ENCODE results near the gene RLN2.
"Not testable (repeated sequence)": the region's sequence is repeated elsewhere in the genome, so short reads cannot be mapped to it uniquely, and the experiment has no call there.

Gene RLN2, protein sequence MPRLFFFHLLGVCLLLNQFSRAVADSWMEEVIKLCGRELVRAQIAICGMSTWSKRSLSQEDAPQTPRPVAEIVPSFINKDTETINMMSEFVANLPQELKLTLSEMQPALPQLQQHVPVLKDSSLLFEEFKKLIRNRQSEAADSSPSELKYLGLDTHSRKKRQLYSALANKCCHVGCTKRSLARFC

DNA sequence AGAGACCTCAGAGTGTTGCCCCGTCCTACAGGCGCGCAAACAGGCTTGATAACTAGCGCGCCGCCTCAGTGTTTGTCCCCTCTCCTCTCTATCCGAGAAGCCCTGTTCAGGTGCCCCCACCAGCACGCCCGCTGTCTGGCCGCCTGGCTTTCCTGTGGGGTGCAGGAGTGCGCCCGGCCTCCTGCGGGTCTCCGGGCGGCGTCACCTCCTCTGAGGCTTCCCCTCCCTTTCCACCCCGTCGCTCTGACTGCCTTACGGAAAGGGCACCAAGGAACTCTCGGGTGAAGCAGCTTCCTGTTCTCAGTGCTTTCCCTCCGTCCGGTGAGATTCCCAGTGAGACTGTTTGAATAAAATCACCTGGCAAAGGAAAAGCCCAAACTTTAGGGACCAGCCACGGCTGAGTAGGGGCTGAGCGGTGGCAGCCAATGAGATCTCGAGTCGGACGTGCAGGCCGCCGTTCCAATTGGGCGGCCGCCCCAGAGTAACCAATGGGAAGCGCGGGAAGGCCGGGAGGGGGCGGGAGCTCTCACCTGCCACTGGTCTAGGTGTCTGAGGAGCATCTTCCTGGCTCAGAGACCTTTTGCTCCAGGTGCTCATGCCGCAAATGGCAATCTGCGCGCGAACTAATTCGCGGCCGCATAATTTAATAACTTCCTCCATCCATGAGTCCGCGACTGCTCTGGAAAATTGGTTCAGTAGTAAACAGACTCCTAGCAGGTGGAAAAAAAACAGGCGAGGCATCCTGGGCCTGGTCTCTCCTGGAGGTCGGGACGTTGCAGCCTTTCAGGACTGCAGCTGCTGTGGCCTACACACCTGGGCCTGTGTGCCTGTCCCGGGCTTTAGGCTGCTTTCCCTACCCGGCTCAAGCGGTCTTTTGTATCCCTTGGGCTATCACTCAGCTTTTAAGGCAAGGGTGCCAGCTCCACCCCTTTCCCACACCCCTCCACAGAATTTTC lies at the start of gene RLN2:
RLN2 (minus strand) TSS at position 877 of the 956 bp plus-strand sequence; CDS start at position 741, 136 bp downstream.
- in situ Hi-C loops (cut with MboI; ENCODE audit: low sequenced_read_pairs): not testable (repeated sequence)

DNA sequence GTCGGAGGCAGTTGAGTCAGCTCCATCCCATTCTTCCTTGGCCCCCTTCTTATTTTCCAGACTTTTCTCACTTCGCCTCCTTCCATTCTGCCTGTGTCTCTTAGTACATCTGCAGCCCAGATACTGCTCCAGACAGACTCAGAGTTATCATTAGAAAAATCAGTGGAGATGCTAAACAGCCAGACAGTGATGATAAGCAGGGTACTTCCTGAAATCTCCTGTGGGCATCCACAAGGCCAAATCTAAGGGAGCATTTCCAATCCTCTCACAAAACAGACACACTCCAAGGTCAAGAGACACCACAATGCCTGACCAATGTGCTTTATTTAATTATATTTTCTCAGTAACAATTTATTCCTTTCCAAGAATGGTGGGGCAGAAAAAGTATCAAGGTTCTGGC lies 49.7 kb upstream of the RLN2 start:
- in situ Hi-C loops (cut with MboI; ENCODE audit: low sequenced_read_pairs): no loop called here

DNA sequence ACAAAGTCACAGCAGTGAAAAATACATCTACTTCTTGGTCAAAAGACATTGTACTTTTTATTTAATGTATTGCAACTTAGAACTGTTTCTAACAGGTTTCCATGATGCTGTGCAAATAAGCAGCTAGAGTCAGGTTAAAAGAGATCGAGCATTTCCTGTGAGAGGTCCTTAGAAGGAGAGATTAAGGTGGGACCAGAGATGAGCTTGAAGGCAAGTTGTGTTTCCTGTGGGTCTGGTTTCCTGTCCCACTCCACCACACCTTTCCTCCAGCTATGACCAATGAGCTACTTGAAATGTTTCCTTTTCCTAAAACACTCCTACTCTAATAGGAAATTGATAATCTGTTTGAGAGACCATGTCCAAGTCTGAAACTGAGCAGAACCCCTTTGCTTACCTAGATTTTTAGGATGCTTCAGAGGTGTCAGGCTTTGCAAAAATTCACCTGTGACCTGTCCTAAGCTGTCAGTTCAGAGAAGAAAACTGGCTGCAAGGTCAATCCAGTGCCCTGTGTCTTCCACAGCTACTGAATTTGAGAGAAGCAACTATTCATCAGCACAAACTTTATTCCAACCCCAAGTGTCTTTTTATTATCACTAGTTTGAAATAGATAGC lies 48.2 kb upstream of the RLN2 start:
- in situ Hi-C loops (cut with MboI; ENCODE audit: low sequenced_read_pairs): no loop called here

DNA sequence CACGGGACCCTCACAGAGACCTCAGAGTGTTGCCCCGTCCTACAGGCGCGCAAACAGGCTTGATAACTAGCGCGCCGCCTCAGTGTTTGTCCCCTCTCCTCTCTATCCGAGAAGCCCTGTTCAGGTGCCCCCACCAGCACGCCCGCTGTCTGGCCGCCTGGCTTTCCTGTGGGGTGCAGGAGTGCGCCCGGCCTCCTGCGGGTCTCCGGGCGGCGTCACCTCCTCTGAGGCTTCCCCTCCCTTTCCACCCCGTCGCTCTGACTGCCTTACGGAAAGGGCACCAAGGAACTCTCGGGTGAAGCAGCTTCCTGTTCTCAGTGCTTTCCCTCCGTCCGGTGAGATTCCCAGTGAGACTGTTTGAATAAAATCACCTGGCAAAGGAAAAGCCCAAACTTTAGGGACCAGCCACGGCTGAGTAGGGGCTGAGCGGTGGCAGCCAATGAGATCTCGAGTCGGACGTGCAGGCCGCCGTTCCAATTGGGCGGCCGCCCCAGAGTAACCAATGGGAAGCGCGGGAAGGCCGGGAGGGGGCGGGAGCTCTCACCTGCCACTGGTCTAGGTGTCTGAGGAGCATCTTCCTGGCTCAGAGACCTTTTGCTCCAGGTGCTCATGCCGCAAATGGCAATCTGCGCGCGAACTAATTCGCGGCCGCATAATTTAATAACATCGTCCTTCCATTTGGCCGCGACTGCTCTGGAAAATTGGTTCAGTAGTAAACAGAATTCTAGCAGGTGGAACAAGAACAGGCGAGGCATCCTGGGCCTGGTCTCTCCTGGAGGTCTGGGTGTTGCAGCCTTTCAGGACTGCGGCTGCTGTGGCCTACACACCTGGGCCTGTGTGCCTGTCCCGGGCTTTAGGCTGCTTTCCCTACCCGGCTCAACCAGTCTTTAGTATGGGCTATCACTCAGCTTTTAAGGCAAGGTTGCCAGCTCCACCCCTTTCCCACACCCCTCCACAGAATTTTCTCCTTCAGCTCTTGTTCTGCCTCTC lies 34.8 kb upstream of the RLN2 start, which contains the start of gene RLN1:
RLN1 (minus strand) TSS at position 885 of the 990 bp plus-strand sequence; CDS start at position 755, 130 bp downstream.
- in situ Hi-C loops (cut with MboI; ENCODE audit: low sequenced_read_pairs): not testable (repeated sequence)

DNA sequence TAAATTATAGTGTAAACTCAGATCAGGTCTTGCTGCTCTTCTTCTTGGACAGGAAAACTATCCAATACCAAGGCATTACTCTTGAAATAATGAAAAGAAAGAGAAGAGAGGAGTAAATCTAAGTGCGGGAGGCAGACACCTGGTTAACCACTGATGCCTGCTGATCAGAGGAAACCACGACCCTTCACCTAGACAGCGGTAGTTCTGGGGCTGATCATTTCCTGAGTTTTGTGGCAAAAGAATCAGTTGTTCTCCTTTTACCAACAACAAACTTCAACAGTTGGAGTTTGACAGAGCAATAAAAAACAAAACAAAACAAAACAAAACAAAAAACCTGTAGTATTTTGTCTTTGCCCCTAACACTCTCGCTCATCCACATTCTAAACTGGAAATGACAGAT lies 32.2 kb upstream of the RLN2 start:
- in situ Hi-C loops (cut with MboI; ENCODE audit: low sequenced_read_pairs): no loop called here

DNA sequence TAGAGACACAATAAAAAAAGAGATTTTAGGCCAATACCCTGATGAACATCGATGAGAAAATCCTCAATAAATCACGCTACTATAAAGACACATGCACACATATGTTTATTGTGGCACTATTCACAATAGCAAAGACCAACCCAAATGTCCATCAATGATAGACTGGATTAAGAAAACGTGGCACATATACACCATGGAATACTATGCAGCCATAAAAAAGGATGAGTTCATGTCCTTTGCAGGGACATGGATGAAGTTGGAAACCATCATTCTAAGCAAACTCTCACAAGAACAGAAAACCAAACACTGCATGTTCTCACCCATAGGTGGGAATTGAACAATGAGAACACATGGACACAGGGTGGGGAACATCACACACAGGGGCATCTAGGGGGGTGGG lies 26.8 kb upstream of the RLN2 start:
- in situ Hi-C loops (cut with MboI; ENCODE audit: low sequenced_read_pairs): not testable (repeated sequence)

DNA sequence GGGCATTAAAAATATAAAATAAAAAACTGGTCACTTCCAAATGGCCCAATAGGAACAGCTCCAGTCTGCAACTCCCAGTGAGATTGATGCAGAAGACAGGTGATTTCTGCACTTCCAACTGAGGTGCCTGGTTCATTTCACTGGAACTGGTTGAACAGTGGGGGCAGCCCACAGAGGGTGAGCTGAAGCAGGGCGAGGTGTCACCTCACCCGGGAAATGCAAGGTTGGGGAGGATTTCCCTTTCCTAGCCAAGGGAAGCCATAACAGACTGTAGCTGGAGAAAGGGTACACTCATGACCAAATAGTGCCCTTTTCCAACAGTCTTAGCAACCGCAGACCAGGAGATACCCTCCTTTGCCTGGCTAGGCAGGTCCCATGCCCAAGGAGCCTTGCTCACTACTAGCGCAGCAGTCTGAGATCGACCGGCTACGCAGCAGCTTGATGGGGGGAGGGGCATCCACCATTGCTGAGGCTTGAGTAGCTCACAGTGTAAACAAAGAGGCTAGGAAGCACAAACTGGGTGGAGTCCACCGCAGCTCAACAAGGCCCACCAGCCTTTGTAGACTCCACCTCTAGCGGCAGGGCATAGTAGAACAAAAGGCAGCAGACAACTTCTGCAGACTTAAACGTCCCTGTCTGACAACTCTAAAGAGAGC lies 22.5 kb upstream of the RLN2 start:
- in situ Hi-C loops (cut with MboI; ENCODE audit: low sequenced_read_pairs): no loop called here

DNA sequence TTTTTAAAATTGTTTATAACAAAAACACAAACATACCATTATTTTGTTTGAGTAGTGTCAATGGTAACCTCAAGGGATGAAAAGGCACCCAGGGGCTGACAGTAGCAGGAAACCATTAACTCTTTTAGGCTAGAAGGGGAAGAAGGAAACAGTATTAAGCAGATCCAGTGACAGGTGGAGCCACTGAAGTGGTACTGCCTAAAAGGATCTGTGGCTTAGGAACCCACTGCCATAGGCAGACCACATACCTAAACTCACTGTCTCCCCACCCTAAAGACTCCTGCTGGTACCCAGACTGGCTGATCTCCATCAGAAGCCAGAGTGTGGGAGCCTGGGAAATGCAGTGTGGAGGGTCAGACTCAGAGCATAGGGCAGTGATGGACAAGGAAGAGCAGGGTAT lies 21.7 kb upstream of the RLN2 start:
- in situ Hi-C loops (cut with MboI; ENCODE audit: low sequenced_read_pairs): no loop called here

DNA sequence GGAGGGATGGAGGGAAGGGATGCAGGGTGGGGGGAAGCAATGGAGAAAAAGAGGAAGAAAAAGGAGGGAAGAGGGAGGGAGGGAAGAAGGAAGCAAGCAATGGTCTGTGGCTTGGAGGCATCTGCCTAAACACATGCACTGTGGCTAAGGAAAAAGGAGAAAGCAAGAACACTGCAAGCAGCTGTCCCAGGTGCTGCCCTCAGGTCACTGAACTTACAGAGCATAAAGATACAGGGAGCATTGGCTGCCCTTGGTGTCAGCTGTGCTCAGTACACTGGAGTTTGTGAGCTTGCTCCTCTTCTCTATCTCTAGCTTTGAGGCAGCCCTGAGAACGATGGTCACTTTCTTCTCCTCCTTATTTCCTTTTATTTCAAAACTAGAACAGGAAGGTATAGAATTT lies 17.1 kb upstream of the RLN2 start:
- in situ Hi-C loops (cut with MboI; ENCODE audit: low sequenced_read_pairs): not testable (repeated sequence)

DNA sequence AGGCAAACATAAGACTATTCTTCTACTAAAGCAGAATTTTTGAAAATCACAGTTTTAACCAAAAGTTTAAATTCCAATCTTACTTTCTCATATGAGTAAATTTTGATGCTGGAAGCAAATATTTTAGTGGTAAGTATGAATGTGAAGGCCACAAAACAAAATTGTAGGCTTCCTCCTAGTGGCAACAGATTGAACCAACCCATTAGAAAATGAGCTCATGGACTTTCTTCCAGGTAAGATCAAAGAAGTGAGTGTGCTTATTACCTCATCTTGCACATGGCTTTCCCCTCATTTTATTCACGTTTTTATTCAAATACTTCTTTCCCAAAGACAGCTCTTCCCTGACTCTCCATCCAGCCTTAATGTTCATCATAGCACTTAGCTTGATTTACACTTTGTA lies 16.5 kb upstream of the RLN2 start:
- in situ Hi-C loops (cut with MboI; ENCODE audit: low sequenced_read_pairs): no loop called here

DNA sequence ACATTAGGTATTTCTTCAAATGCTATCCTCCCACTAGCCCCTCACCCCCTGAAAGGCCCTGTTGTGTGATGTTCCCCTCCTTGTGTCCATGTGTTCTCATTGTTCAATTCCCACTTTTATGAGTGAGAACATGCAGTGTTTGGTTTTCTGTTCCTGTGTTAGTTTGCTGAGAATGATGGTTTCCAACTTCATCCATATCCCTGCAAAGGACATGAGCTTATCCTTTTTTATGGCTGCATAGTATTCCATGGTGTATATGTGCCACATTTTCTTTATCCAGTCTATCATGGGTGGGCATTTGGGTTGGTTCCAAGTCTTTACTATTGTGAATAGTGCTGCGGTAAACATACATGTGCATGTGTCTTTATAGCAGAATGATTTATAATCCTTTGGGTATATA lies 11.9 kb upstream of the RLN2 start:
- in situ Hi-C loops (cut with MboI; ENCODE audit: low sequenced_read_pairs): not testable (repeated sequence)

DNA sequence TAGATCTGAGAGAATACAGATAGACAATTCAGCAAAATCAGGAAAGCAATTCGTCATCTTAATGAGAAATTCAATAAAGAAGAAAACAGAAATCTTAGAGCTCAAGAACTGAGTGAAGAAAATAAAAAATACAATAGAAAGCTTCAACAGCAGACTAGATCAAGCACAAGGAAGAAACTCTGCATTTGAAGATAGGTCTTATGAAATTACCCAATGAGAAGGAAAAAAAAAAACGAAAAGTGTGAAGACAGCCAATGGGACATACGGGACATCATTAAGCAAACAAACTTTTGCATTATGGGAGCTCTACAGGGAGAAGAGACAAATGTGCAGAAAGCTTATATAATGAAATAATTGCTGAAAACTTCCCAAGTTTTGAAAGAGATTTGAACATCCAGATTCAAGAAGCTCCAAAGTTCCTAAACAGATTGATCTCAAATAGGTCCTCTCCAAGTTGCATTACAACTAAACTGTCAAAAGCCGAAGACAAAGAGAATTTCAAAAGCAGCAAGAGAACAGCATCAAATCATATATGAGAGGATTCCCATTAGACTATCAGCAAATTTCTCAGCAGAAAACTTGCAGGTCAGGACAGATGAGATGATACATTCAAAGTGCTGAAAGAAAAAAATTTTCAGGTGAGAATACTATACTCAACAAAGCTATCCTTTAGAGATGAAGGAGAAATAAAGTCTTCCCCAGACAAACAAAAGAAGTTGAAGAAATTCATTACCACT lies 10.8 kb upstream of the RLN2 start:
- in situ Hi-C loops (cut with MboI; ENCODE audit: low sequenced_read_pairs): no loop called here

DNA sequence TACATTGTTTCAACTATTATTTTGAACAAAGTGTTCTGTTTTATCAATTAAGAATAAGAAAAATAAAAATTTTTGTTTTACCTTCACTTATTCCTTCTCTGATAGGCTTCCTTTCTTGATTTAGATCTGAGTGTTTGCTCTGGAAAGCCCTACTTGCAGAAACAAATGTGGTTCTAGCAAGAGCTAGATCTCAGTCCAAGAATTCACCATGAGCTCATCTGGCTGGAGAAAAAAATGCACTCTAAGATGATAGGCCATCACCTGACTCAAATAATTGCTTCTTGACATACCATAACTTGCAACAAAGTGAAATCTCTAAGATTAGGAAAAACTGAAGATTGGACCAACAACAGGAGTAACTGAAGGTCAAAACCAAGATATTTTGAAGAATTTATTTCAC lies 6.3 kb upstream of the RLN2 start:
- in situ Hi-C loops (cut with MboI; ENCODE audit: low sequenced_read_pairs): no loop called here

DNA sequence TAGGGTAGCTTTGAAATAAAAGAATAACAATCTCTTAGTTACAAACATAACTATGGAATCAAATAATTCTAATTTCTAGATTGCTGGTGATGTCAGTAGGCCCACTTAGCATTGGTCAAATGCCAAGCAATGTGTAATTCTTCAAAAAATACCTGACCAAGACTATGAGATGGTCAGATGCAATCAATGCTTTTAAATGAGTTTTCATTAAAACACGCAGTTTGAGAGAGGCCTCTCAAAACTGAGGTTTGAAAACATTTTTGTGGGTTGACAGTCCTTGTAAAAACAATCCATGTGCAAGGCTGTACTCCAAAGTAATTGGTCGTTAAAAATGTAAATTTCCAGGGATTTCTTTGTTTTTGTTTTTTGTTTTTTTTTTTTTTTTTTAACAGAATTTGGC lies 1.2 kb upstream of the RLN2 start:
- in situ Hi-C loops (cut with MboI; ENCODE audit: low sequenced_read_pairs): no loop called here

DNA sequence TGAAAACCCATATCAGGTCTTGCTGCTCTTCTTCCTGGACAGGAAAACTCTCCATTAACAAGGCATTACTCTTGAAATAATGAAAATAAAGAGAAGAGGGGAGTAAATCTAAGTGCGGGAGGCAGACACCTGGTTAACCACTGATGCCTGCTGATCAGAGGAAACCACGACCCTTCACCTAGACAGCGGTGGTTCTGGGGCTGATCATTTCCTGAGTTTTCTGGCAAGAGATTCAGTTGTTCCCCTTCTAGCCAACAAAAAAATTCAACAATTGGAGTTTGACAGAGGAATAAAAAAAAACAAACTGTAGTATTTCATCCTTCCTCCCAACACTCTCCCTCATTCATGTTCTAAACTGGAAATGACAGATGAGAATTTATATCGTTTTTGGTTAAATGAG lies 3.0 kb downstream of the RLN2 start:
- in situ Hi-C loops (cut with MboI; ENCODE audit: low sequenced_read_pairs): no loop called here

DNA sequence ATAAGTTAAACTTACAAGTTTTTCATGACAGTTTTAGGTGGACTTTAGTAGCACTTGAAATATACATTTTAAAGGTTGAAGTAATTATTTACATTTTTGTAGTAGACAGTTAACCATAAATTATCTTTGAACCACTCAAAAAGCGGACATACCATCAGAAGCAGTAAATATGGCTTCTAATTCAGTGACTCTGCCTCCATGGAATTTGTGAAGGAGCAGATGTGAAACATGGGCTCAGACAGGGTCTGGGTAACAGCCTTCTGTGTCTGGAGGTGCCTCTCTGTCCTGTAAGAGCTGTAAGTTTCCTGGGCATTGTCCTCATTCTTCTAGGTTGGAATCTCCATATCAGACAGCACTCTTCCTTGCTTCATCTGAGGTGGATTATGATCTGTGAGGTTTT lies 12.4 kb downstream of the RLN2 start:
- in situ Hi-C loops (cut with MboI; ENCODE audit: low sequenced_read_pairs): no loop called here

DNA sequence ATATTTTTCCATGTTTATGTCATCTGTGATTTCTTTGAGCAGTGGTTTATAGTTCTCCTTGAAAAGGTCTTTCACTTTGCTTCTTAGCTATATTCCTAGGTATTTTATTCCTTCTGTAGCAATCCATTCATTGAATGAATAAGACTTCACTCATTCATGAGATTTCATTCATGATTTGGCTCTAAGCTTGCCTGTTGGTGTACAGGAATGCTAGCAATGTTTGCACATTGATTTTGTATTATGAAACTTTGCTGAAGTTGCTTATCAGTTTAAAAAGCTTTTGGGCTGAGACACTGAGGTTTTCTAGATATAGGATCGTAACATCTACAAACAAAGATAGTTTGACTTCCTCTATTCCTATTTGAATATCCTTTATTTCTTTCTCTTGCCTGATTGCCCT lies 15.9 kb downstream of the RLN2 start:
- in situ Hi-C loops (cut with MboI; ENCODE audit: low sequenced_read_pairs): no loop called here

DNA sequence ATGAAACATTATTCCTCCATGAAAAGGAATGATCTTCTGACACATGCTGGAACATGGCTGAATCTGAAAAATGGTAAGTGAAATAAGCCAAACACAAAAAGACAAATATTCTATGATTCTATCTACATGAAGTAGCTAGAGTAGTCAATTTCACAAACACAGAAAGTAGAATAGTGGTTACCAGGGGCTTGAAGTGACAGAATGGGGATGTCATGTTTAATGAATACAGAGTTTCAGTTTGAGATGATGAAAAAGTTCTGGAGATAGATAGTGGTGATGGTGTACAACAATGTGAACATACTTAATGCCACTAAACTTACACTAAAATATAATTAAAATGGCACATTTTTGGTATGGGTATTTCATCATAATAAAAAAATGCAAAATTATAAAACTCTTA lies 18.3 kb downstream of the RLN2 start:
- in situ Hi-C loops (cut with MboI; ENCODE audit: low sequenced_read_pairs): no loop called here

DNA sequence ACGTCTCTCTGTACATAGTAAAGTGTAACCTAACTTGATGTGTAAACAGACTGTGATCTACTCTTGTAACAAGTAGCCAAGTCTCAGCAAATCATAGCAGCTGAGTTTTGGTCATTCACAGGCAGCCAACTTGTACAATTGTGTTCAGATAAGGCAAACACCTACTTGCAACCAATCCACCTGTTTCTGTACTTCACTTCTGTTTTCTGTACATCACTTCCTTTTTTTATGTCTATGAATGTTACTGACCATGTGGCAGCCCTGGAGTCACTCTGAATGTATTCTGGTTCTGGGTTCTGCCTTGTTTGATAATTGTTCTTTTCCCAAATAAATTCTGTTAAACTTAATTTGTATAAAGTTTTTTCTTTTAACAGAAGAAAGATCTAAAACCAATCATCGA lies 26.0 kb downstream of the RLN2 start:
- in situ Hi-C loops (cut with MboI; ENCODE audit: low sequenced_read_pairs): no loop called here
